HG03097 (cell line): ENCODE results near the gene SMIM5.
"Not testable (repeated sequence)": the region's sequence is repeated elsewhere in the genome, so short reads cannot be mapped to it uniquely, and the experiment has no call there.

Experiments used
- ATAC-seq: cut with Tn5 transposase; IDR thresholded peaks from one replicate; pipeline ENCODE4 v1.9.1; 2021; ENCODE audit not compliant: unreplicated experiment, low FRiP score

Gene SMIM5

GRCh38 chr17:75624021-75624420 lies 9.2 kb upstream of the SMIM5 start:
- ATAC-seq, result no peak

- no peak for ATAC-seq
These were observed 8.4 kb upstream of the SMIM5 start for GRCh38 chr17:75624714-75625345.

GRCh38 chr17:75625813-75626486 lies 7.3 kb upstream of the SMIM5 start:
- ATAC-seq, result no peak

GRCh38 chr17:75626496-75627038 lies 6.7 kb upstream of the SMIM5 start:
- no peak for ATAC-seq

GRCh38 chr17:75627094-75627493 lies 6.1 kb upstream of the SMIM5 start:
- ATAC-seq, result no peak

- no peak for ATAC-seq
These were observed 4.8 kb upstream of the SMIM5 start for GRCh38 chr17:75628425-75628824.

GRCh38 chr17:75629157-75629556 lies 4.1 kb upstream of the SMIM5 start:
- ATAC-seq, result no peak

- ATAC-seq, result no peak
These were observed 2.9 kb upstream of the SMIM5 start for GRCh38 chr17:75630071-75630917.

- no peak for ATAC-seq
These were observed 1.9 kb upstream of the SMIM5 start for GRCh38 chr17:75631353-75631752.

GRCh38 chr17:75632428-75632827 lies 806 bp upstream of the SMIM5 start:
- ATAC-seq, result no peak

- ATAC-seq, result no peak
These were observed 497 bp downstream of the SMIM5 start for GRCh38 chr17:75633486-75634375.

- no peak for ATAC-seq
These were observed 1.1 kb downstream of the SMIM5 start for GRCh38 chr17:75634376-75634740.

GRCh38 chr17:75634754-75635609 lies 1.7 kb downstream of the SMIM5 start:
- no peak for ATAC-seq

- no peak for ATAC-seq
These were observed 2.5 kb downstream of the SMIM5 start for GRCh38 chr17:75635610-75636202.

- ATAC-seq, result no peak
These were observed 3.3 kb downstream of the SMIM5 start for GRCh38 chr17:75636381-75637142.

- ATAC-seq, result no peak
These were observed 3.9 kb downstream of the SMIM5 start for GRCh38 chr17:75637143-75637538.

- ATAC-seq, result no peak
These were observed 4.3 kb downstream of the SMIM5 start for GRCh38 chr17:75637551-75637950.

GRCh38 chr17:75638039-75638438 lies 4.8 kb downstream of the SMIM5 start:
- ATAC-seq, result not testable (repeated sequence)
